ENCODE measurements around the gene CNTN5. TPM values are rescaled to one million over a fixed set of nuclear protein-coding genes. Genes with fewer than 3 reads are reported as not detected.

CNTN5 gene
- total and polyA plus RNA-seq, 7 donors, result under 0.01 to 0.46 TPM; not detected in 5

GRCh38 chr11:99509863-99510262 lies 489.1 kb downstream of the CNTN5 start:
- WGBS, 3 donors, result 92 to 94% (median 92%) methylated on average over 2 of the region's 2 CpGs
- no peak for ATAC-seq
- intact Hi-C loops (cut with DNase I), result no loop called here

GRCh38 chr11:99513368-99513767 lies 492.6 kb downstream of the CNTN5 start:
- WGBS, 3 donors, result 30 to 53% (median 42%) methylated on average over 2 of the region's 2 CpGs
- no peak for DNase-seq
- intact Hi-C loops (cut with DNase I), result no loop called here
- Histone ChIP-seq H3K4me3 (no peak overlapping the region), H3K9me3 (no peaks in the 10 kb centered on the region), H3K27ac (no peak overlapping the region), H3K36me3 (ENCODE audit: insufficient read depth in 1 of 2, low read depth in 1 of 2) (no peaks in the 10 kb centered on the region), H3K27me3 (ENCODE audit: insufficient read depth in 3 of 3, low read length in 2 of 3) (no peaks in the 10 kb centered on the region), H3K4me1 (no peaks in the 10 kb centered on the region)
- TF ChIP-seq, protein P1, sequence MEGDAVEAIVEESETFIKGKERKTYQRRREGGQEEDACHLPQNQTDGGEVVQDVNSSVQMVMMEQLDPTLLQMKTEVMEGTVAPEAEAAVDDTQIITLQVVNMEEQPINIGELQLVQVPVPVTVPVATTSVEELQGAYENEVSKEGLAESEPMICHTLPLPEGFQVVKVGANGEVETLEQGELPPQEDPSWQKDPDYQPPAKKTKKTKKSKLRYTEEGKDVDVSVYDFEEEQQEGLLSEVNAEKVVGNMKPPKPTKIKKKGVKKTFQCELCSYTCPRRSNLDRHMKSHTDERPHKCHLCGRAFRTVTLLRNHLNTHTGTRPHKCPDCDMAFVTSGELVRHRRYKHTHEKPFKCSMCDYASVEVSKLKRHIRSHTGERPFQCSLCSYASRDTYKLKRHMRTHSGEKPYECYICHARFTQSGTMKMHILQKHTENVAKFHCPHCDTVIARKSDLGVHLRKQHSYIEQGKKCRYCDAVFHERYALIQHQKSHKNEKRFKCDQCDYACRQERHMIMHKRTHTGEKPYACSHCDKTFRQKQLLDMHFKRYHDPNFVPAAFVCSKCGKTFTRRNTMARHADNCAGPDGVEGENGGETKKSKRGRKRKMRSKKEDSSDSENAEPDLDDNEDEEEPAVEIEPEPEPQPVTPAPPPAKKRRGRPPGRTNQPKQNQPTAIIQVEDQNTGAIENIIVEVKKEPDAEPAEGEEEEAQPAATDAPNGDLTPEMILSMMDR (IDR thresholded peaks at IDR 0.05), result no peak
- no peak for ATAC-seq

More at GRCh38 chr11:99509863-99510262, 489.1 kb downstream of the CNTN5 start:
- DNase-seq, result no peak
- H3K4me3 ChIP-seq, result no peak overlapping the region
- H3K9me3 ChIP-seq, result no peaks in the 10 kb centered on the region
- TF ChIP-seq, protein P1 (IDR thresholded peaks at IDR 0.05), result no peak
- no peak overlapping the region for H3K27ac ChIP-seq
- no peaks in the 10 kb centered on the region for H3K36me3 ChIP-seq (ENCODE audit: insufficient read depth in 1 of 2, low read depth in 1 of 2)
- no peaks in the 10 kb centered on the region for H3K4me1 ChIP-seq
- no peaks in the 10 kb centered on the region for H3K27me3 ChIP-seq (ENCODE audit: insufficient read depth in 3 of 3, low read length in 2 of 3)

- H3K27ac ChIP-seq, result no peak overlapping the region
- ATAC-seq, result no peak
- WGBS, 3 donors, result 53 to 63% (median 62%) methylated on average over 2 of the region's 2 CpGs
- DNase-seq, result no peak
- no peak overlapping the region for H3K4me3 ChIP-seq
- H3K4me1 ChIP-seq, result no peaks in the 10 kb centered on the region
- intact Hi-C loops (cut with DNase I), result no loop called here
- no peaks in the 10 kb centered on the region for H3K27me3 ChIP-seq (ENCODE audit: insufficient read depth in 3 of 3, low read length in 2 of 3)
- TF ChIP-seq, protein P1 (IDR thresholded peaks at IDR 0.05), result no peak
- H3K9me3 ChIP-seq, result no peaks in the 10 kb centered on the region
- H3K36me3 ChIP-seq (ENCODE audit: insufficient read depth in 1 of 2, low read depth in 1 of 2), result no peaks in the 10 kb centered on the region
These were observed 498.3 kb downstream of the CNTN5 start for GRCh38 chr11:99519095-99519494.

DNA sequence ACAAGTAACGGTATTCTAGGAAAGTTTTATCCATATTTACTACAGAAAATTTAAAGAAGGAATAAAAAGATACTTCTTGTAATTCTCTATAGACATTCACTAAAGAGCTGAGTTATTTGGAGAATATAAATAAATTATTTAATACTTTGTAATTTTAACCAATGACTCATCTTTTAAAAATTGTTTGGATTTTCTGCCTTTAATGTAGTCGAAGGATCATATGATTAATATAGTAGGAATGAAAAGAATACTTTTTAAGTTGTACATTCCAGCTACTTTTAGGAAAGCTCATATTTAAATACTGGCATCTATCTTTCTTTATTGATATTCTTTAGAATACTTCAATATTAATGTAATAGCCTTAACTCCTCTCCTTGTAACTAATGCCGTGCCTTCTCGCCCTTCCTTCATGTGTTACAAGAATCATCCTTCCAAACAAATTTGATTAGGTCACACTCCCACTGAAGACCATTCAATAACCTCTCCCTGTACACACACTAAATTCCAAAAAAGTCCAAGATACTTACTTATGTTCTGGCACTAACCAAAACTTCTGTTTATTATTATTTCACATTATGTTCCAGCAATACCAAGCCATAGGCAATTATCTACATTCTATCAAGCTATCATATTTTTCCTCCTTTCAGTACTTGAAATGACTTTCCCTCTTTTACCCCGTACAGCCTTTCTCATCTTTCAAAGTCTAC lies 501.9 kb downstream of the CNTN5 start:
- intact Hi-C loops (cut with DNase I), result no loop called here
- Histone ChIP-seq H3K27me3 (ENCODE audit: insufficient read depth in 3 of 3, low read length in 2 of 3) (no peaks in the 10 kb centered on the region), H3K9me3 (no peaks in the 10 kb centered on the region), H3K36me3 (ENCODE audit: insufficient read depth in 1 of 2, low read depth in 1 of 2) (no peaks in the 10 kb centered on the region), H3K27ac (no peak overlapping the region), H3K4me1 (no peaks in the 10 kb centered on the region), H3K4me3 (no peak overlapping the region)
- no peak for DNase-seq
- TF ChIP-seq, protein P1 (IDR thresholded peaks at IDR 0.05), result no peak
- no peak for ATAC-seq
- WGBS, 3 donors, result 76 to 77% (median 77%) methylated on average over 5 of the region's 5 CpGs

DNA sequence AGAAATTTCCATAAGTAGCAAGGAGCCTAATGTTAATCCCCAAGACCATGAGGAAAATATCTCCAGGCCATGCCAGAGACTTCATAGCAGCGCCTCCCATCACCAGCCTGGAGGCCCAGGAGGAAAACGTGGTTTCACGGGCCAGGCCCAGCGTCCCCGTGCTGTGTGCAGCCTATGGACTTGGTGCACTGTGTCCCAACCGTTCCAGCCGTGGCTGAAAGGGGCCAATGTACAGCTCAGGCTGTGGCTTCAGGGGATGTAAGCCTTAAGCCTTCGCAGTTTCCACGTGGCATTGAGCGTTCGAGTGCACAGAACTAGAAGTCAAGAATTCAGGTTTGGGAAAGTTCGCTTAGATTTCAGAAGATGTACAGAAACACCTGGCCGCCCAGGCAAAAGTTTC lies 510.7 kb downstream of the CNTN5 start:
- Histone ChIP-seq H3K27me3 (ENCODE audit: insufficient read depth in 3 of 3, low read length in 2 of 3) (no peaks in the 10 kb centered on the region), H3K4me1 (no peaks in the 10 kb centered on the region), H3K27ac (no peak overlapping the region), H3K36me3 (ENCODE audit: insufficient read depth in 1 of 2, low read depth in 1 of 2) (no peaks in the 10 kb centered on the region), H3K4me3 (no peak overlapping the region), H3K9me3 (no peaks in the 10 kb centered on the region)
- 90 to 92% (median 91%) methylated on average over 13 of the region's 13 CpGs for WGBS, 3 donors
- TF ChIP-seq, protein P1 (IDR thresholded peaks at IDR 0.05), result no peak
- intact Hi-C loops (cut with DNase I), result no loop called here
- ATAC-seq (no peak), DNase-seq (no peak)

All from psoas muscle (tissue), 8 donors.